Peyer's patch (tissue), 4 donors: ENCODE measurements around the gene AK5.

Experiments
- POLR2A ChIP-seq, 2 donors: fragments of 450-650 bp; IDR thresholded peaks; one replicate each; pipeline ENCODE4 v1.5.1; 2017; ENCODE audit warnings: antibody characterized with exemption in 2 of 2, mild to moderate bottlenecking in 2 of 2, moderate library complexity in 2 of 2
- TF ChIP-seq, protein P1 (sequence below), 6 experiments: fragments of 450-650 bp in 4 of 6; fragments of 200-600 bp in 2 of 6; sonication (generic) in 1 of 6; IDR thresholded peaks; one replicate each; pipeline ENCODE4 v1.5.1; 2017 to 2019; ENCODE audit warnings: antibody characterized with exemption in 6 of 6, mild to moderate bottlenecking in 3 of 6, moderate library complexity in 1 of 6

DNA sequence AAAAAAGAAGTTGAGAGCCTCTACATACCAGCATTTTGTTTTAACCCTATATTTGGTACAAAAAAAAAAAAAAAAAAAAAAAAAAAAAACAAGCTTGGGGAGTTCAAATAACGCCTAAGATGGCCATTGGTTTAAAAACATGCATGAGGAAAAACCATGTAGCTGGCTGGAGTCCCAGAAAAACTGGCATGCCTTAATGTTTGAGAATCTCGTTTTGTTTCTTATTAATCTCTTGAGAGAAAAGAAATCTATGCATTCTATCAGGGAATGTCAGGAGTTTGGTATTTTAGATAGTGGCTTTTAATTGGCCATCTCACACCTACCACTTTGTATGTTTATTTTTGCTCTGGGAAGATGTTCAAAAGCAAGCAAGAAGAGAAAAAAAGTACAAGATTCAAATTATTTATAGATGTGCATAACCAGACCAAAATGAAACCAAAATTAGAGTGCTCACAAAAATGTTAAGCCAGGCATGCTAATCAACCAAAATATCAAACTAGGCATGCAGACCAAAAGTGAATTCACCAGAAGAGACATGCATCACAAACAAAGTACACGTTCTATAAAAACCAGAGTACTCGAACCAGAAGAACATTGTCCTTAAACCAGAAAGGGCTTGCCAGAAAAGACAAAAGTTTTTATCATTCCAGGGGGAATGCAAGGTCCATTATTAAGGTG, 156.6 kb downstream of the AK5 start:
- no peak for TF ChIP-seq POLR2A (IDR thresholded peaks at IDR 0.05)
- TF ChIP-seq, protein P1, sequence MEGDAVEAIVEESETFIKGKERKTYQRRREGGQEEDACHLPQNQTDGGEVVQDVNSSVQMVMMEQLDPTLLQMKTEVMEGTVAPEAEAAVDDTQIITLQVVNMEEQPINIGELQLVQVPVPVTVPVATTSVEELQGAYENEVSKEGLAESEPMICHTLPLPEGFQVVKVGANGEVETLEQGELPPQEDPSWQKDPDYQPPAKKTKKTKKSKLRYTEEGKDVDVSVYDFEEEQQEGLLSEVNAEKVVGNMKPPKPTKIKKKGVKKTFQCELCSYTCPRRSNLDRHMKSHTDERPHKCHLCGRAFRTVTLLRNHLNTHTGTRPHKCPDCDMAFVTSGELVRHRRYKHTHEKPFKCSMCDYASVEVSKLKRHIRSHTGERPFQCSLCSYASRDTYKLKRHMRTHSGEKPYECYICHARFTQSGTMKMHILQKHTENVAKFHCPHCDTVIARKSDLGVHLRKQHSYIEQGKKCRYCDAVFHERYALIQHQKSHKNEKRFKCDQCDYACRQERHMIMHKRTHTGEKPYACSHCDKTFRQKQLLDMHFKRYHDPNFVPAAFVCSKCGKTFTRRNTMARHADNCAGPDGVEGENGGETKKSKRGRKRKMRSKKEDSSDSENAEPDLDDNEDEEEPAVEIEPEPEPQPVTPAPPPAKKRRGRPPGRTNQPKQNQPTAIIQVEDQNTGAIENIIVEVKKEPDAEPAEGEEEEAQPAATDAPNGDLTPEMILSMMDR (IDR thresholded peaks at IDR 0.05), result no peak
